Erythroblast (primary cell): Measurements from ENCODE around the gene SURF6.

Source experiments
- GATA1 ChIP-seq: IDR thresholded peaks from 2 replicates; pipeline ENCODE4 v1.6.1; 2011; ENCODE audit warnings: low read depth, mild to moderate bottlenecking, control low read depth, low read length, moderate library complexity
- POLR2A ChIP-seq: IDR thresholded peaks from 2 replicates; pipeline ENCODE4 v1.6.1; 2011; ENCODE audit warnings: mild to moderate bottlenecking, low read length

DNA sequence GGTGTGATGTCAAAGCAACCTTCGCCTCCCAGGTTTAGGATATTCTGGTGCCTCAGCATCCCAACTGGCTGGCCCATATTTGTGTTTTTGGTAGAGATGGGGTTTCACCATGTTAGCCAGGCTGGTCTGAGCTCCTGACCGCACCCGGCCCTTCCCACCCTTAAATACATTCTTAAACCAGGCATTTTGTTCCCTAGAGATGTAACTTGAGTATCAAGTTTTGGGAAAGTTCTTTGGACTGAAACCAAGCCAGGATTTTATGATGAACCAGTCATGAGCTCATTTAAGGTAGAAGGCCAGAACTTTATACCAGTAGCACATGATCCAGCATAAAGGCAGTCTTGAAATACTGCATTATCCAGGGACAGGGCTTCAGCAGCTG is 15.5 kb upstream of the SURF6 start:
- TF ChIP-seq POLR2A, result no peak
- TF ChIP-seq GATA1, result no peak
